Stimulated activated CD4-positive, alpha-beta T cell treated with anti-CD3 and anti-CD28 coated beads, Interleukin-1b, Interleukin-23, amount 100 ng/mL, for 24 hours (primary cell): ENCODE measurements around the gene WRAP73.
"Not testable (repeated sequence)": the region's sequence is repeated elsewhere in the genome, so short reads cannot be mapped to it uniquely, and the experiment has no call there.

Experiments
- DNase-seq, 4 experiments: peaks; one replicate each; pipeline ENCODE4 v3.0.0-alpha.2; 2020; ENCODE audit warnings: low read depth in 4 of 4, low spot score in 1 of 4

WRAP73 gene

GRCh38 chr1:3599286-3599811 lies 50.6 kb downstream of the WRAP73 start:
- no peak for DNase-seq

DNA sequence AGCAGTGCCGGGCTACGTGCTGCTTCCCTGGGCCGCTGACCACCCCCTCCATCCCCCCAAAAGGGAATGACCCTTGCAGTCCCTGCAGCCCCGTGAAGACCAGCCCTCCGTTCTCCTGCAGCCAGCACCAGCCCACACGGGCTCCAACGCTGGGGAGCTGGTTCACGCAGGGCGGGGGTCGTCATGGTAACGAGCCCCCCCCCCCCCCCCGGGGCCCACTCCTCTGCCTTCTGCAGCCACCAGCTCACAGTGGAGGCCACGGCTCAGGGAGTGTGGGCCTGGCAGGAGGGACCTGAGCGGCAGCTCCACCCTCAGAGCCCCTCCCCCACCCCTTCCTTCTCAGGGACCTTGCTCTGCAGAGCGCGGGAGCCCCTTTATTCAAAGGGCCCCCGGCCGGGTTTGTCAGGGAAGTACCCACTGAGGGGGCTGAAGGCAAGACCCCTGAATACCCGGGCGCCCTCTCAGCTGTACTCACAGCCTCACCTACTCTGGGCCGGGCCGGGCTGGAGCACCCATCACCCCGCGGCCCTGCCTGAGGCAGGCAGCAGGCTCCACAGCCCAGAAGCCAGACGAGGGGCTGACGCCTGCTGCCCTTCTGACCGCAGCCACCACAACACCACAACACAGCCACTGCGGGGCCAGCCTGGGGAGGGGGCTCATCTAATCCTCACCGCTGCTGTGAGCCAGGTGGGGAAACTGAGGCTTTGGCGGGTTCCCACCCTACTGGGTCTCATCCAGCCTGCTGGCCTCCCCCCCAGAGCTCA lies 51.2 kb downstream of the WRAP73 start:
- no peak for DNase-seq

DNA sequence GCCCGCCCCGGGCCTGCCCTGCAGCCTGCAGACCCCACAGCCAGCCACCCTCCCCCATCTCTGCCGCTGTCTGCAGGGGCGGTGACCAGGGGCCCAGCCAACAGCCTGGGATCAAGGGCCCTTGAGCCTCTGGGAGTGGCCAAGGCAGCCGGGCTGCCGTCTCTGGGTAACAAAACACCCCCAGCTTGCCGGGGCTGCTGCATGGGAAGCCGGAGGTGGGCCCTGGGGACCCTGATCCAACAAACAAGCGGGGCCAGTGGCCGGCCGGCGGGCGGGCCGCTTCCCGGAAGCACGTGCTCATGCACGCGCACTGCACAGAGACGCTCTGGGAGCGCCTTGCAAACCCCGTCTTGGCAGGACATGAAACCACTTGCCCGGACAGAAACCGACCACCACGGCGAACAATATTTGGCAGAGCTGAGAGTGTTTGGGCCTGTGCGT lies 51.8 kb downstream of the WRAP73 start:
- DNase-seq = no peak

GRCh38 chr1:3597599-3597964 lies 52.3 kb downstream of the WRAP73 start:
- DNase-seq = no peak

DNA sequence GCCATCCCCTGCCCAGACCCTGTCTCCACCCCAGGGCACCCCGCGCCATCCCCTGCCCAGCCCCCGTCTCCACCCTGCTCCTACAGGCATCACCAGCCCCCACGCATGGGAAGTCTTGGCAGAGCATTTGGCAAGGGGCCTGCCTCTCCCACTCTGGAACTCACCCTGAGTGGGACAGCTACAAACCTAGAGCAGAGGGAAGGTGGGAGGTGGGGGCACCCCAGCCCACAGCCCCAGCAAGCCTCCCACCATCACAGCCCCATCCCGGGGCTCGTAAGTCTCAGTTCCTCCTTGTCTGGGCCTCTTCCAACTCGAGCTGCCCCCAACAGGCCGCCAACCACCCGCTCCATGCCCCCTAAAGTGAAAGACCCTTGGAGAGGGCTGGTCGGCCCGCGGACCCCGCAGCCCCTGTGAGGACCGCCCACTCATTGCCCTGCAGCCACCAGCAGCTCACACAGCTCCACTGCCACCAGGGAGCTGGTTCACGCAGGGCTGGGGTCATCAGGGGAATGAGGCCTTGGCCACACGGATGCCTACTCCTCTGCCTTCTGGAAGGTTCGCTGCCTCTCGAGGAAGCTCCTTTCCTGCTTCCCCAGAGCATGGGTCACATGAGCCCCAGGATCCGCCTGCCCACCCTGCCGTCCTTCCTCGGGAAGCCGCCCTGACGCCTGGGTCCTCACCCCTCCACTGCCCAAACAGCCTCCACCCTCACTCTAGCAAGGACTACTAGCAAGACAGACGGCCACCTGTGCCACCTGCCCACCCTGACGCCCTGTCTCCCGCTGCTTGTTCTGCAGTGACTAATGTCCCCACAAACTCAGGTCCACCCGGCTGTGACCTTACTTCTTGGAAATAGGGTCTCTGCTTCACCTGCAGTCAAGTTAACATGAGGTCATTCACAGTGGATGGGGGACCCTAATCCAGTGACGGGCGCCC lies 53.0 kb downstream of the WRAP73 start:
- no peak for DNase-seq

- DNase-seq = no peak
These were observed 54.0 kb downstream of the WRAP73 start for GRCh38 chr1:3595949-3596348.

DNA sequence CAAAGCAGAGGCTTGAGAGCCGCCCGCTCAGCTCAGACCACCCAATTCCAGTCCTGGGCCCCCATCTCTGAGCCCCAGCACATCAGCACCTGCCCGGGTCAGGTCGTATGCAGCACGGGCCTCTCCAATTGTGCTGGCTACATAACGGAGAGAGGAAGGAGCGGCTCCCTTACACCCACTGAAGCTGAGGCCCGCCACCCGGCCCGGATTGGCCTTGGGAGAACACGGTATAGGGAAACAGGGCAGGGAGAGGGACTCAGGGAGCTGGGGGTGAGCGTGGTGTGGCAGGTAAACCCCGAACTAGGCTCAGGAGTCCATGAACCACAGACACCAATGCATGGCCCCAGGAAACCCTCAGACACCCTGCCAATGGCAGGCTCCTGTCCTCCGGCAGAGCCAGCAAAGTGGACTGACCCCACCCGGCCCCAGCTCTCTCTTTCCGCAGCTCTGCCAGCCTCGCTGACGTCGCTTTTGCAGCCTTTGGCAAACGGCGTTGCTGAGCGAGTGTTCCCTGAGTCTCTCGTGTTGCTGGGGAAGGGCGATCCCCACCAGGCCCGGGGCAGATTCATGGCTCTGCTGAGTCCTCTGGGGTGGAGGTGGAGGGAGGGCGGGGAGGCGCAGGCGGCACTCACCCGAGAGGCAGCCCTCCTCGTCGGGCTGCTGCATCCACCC lies 55.1 kb downstream of the WRAP73 start:
- no peak for DNase-seq

DNA sequence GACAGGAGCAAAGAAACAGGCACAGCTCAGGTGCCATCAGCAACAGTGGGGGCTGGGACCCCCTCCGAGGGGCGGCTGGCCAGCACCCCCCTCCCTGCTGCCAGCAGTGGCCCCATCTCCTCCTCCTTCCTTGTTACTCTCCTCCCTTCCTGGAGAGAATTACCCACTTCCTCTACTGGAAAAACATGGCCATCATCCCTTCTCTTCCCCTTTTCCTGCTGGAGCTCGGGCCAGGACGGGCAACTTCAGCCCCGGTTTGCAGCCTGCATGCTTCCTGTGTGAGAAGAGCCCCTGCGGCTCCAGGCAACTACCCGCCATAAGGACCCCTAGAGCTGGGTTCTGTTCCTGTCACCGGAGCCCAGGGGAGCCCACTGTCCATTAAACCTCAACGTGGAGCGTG lies 56.2 kb downstream of the WRAP73 start:
- DNase-seq = no peak

- no peak for DNase-seq
These were observed 56.6 kb downstream of the WRAP73 start for GRCh38 chr1:3593334-3593733.

- DNase-seq = no peak
These were observed 58.7 kb downstream of the WRAP73 start for GRCh38 chr1:3590951-3591865.

- no peak for DNase-seq
These were observed 59.7 kb downstream of the WRAP73 start for GRCh38 chr1:3590139-3590763.

DNA sequence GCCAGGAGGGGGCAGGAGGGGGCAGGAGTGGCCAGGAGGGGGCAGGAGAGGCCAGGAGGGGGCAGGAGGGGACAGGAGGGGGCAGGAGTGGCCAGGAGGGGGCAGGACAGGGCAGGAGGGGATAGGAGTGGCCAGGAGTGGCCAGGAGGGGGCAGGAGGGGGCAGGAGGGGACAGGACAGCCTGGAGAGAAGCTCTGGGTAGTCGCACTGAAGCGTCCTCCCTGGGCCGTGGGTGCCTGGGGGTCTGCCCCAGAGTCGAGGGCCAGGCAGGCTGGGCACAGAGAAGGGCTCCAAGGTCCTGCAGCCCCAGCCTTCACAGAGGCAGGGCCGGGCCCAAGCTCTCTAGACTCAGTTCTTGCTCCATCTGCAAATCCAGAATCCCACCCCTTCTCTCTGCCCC lies 61.5 kb downstream of the WRAP73 start:
- no peak for DNase-seq

DNA sequence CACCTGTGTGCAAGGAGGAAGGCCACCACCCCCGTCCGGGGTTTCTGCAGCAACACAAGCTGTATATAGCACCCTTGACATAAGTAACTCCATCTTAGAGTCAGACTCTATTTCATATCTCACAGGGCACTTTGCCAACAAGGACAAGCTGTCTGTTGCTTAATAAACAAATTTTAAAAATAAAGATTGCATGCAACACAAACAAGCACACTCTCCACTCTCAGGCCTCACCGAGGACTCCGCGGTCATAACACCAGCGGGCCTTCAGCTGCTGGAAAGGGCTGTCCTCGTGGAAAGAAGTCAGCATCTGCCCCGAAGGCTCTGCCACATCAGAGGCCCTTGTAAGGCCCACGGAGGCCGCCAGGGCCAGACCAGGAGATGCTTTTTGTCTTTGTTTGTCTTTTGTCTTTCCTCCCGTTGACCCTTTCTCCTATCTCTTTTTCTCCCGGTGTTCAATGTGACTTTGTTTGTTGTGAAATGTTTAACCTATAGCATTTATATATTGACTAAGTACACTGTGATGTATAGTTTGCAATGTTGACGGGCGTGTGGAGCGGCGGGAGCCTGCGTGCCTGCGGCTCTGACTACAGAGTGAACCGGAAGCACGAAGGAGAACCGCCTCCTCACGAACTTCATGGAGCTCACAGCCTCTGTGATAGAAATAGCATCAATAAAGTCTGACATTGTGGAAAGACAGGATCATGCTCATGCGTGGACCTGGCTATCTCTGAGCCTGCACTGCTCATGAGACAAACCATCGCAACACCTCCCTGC lies 62.7 kb downstream of the WRAP73 start:
- no peak for DNase-seq

DNA sequence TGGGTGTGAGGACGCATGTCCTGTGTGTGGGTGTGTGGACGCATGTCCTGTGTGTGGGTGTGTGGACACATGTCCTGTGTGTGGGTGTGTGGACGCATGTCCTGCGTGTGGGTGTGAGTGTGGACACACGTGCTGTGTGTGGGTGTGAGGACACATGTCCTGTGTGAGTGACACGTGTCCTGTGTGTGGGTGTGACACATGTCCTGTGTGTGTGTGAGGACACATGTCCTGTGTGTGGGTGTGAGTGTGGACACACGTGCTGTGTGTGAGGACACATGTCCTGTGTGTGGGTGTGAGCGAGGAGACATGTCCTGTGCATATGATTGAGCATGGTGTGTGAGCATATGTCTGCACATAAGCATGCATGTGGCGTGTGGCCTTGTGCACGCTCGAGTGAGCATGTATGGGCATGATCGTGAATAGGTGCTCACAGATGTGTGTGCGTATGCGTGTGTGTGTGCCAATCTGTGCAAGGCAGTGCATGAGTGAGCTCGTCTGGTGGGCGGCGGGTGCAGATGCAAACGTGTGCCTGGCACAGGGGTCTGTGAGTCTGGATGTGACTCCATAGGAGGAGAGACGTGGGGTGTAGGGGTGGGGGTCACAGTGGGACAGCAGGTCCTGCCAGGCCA lies 63.8 kb downstream of the WRAP73 start:
- no peak for DNase-seq

GRCh38 chr1:3585353-3585868 lies 64.5 kb downstream of the WRAP73 start:
- not testable (repeated sequence) for DNase-seq

GRCh38 chr1:3584915-3585314 lies 65.0 kb downstream of the WRAP73 start:
- DNase-seq = no peak

DNA sequence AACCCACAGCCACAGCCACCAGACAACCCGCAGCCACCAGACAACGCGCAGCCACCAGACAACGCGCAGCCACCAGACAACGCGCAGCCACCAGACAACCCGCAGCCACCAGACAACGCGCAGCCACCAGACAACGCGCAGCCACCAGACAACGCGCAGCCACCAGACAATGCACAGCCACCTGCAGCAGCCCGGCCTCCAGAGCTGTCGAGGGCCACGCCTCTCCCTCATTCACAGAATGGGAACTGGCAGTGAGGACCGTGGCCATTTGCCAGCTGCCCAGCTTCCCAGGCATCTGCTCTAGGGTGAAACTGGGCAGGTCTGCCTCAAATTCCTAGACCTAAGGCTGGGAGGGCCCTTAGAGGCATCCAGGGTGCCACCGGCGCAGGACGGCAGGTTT lies 66.2 kb downstream of the WRAP73 start:
- not testable (repeated sequence) for DNase-seq

DNA sequence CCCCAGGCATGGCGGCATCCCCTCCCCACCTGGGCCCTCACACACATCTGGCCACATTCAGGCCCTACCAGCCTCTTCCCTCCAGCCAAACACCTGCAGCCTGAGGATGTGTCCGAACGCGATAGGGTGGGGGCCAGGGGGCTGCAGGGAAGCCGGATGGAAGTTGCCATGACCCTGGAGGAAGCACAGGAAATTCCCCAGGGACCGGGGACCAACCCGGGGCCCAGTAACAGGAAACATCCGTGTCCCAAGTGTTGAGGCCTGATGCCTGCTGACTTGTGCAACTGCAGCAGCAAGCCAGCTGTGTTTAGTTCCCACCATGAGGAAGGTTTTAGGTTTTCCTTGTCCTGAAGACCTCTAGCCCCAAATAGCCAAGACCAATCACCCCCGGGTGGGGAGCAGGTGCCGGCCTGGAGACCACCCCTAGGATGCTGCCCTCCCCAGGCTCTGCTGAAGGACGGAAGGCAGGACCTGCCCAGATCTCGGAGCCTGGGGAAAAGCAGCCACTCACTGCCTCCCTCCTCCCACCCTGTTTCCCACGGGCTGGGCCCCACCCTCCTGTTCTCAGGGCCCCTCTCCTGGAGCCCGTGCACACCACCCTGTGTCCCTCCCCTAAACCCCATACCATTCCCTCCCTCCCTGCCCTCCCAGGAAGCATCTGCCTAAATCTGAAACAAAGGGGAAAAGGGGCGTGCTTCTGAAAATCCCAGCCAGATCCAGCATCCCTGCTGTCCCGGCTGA lies 68.4 kb downstream of the WRAP73 start:
- DNase-seq = no peak
